GM19351 (cell line): ENCODE results near the gene SCIN.
"Not testable (repeated sequence)": the region's sequence is repeated elsewhere in the genome, so short reads cannot be mapped to it uniquely, and the experiment has no call there.

Experiments
- ATAC-seq: cut with Tn5 transposase; IDR thresholded peaks from one replicate; pipeline ENCODE4 v1.9.1; 2021; ENCODE audit warnings: mild to moderate bottlenecking, moderate library complexity; ENCODE audit not compliant: unreplicated experiment

The SCIN gene

DNA sequence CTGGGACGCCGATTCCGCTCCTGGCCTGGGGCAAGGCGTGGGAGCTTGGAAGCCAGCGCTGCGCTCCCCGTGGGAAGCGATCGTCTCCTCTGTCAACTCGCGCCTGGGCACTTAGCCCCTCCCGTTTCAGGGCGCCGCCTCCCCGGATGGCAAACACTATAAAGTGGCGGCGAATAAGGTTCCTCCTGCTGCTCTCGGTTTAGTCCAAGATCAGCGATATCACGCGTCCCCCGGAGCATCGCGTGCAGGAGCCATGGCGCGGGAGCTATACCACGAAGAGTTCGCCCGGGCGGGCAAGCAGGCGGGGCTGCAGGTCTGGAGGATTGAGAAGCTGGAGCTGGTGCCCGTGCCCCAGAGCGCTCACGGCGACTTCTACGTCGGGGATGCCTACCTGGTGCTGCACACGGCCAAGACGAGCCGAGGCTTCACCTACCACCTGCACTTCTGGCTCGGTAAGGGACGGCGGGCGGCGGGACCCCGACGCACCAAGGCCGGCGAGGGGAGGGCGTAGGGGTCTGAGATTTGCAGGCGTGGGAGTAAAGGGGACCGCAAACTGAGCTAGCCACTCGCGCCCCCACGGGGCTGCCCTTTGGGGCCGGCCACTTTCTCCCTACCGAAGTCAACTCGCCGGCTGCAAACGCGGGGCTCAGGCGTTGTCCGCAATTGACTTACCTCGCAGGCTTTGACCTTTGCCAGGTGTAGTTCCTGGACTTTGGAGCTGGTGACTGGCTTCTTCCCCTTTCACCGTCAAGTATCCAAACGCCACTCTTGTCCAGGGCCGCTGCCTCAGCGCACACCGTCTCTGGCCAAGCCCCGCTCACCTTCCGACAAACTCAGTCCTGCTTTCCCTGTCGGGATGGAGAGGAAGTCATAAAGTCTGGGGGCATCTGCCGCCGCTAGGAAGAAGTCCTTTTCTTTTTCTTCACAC is at the start of gene SCIN:
Gene SCIN (plus strand): TSS at position 187 of the 928 bp plus-strand sequence. CDS start 67 bp downstream, at position 254.
- no peak for ATAC-seq

DNA sequence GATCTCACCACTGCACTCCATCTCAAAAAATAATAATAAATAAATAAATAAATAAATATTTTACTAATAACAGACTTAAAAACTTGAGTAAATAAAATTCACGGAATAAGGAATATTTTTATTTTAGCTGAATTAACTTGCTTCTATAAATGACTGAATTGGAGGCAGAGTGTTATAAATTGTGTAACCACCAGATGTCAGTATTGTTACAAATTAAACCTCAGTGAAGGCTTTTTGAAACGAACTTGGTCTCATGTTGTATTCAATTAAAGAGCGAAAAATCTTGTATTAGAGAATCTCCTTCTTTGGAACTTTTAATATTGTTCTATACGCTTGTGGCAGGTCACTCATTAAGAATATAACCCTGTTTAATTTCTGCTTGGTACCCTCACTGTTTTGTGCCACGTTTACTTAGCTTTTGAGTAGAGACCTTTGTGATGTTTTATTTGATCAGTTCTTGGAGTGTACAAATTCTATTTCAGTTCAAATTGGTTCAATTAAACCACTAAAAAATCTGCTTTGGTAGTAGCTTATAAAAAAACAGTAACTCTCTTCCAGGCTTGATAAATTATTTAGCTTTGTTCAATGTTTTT is 45.6 kb upstream of the SCIN start:
- ATAC-seq, result peak; percentile 86

DNA sequence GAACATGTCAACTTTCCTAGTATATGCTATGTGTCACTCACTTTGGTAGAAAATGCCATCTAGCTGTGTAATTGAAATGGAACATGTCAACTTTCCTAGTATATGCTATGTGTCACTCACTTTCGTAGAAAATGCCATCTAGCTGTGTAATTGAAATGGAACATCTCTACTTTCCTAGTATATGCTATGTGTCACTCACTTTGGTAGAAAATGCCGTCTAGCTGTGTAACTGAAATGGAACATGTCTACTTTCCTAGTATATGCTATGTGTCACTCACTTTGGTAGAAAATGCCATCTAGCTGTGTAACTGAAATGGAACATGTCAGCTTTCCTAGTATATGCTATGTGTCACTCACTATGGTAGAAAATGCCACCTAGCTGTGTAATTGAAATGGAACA is 43.8 kb upstream of the SCIN start:
- ATAC-seq, result not testable (repeated sequence)

DNA sequence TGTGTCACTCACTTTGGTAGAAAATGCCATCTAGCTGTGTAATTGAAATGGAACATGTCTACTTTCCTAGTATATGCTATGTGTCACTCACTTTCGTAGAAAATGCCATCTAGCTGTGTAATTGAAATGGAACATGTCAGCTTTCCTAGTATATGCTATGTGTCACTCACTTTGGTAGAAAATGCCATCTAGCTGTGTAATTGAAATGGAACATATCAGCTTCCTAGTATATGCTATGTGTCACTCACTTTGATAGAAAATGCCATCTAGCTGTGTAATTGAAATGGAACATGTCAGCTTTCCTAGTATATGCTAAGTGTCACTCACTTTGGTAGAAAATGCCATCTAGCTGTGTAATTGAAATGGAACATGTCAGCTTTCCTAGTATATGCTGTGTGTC is 42.9 kb upstream of the SCIN start:
- ATAC-seq, result not testable (repeated sequence)

DNA sequence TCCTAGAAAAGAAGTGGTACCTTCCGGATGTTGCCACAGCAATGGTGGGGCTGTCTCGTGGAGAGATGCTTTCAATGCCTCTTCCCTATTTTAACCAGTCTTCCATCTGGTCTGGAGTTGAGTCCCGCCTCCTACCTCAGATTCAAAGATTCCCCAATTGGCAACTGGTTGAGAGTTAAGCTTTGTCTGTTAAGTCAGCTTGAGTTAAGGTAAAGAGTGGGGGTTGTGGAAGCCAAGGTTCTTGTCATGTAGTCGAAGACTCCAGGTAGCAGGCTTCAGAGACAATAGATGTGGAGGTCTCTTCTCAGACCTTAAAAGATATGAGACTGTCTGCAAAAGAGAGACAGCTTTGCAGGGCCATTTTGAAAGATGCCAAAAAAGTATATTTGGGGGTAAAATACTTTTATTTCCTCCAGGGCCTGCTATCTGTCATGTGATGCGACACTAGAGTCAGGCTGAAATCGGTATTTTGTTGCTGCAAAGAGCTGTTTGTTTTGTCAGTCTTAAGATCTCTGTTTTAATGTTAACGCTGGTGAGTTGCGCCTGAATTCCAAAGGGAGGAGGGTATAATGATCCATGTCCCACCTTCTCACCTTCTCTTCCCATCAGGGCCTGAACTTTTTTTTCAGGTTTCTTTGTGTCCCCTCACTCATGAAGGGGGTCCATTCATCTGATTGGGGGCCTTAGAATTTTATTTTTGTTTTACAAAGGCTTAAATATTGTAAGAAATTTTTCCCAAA is 40.4 kb upstream of the SCIN start:
- ATAC-seq, result no peak

DNA sequence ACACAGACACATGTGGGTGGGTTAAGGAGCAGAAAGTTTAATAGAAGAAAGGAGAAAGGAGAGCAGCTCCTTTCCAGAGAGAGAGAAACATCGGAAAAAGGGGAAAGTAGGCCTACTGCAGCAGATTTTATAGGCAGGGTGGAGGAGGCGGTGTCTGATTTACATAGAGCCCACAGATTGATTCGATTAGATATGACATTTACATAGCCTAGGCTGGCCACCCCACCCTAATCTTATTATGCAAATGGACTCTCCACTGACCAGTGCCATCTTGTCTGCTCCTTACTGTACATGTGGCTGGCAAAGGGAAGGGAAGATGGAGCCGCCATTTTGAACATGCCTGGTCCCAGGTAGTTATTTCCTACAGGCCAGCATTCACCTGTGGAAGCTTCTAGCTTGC is 38.7 kb upstream of the SCIN start:
- no peak for ATAC-seq

DNA sequence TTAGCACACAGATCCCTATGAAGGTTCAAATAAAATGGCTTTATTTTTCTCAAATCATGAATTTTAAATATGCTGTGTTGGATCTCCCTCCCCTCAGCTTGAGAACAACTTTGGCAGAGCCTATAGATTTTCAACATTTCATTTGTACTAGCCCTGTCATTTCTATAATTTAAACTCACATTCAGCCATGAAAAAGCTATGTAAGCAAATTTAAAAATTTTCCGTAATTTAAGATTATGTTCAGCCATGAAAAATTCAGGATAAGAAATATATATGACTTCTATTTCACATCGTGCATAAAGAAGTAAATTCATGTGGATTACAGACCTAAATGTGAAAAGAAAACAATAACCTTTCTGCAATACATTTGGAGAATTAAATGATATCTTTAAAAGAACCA is 36.5 kb upstream of the SCIN start:
- ATAC-seq, result no peak

DNA sequence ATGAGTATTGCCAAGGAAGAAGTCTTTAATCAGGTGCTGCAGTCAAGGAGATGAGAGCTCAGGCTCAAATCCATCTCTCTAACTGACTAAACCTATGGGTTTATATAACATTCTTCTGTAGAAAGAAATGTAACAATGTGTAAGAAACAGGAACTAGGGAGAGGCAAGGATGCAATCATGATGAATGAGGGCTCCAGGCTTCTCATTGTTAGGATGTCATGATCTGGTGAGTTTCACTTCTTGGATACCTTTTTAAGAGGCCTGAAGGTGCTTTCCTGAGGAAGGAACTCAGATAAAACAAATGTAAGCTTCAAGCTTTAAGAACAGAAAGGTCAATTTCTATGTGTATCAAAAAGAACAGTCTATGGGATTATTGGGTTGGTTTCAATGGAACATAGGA is 30.8 kb upstream of the SCIN start:
- no peak for ATAC-seq

DNA sequence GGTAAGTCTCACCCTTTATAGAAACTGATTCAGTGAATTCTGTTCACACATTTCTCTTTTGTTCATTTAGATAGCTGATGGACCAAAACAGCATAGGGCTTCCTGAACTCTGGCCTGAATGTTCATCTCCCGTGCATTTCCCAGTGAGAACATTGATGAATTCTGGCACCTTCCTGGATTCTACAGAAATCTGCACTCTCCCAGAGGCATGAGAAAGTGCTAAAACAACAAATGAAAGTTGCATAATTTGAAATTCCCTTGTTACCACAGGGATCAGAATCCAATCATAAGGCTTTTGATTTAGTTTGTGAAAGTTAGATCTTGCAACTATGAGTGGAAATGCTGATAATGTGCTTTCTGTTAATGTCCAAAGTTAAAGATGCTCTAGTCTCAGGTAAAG is 29.7 kb upstream of the SCIN start:
- ATAC-seq, result no peak

DNA sequence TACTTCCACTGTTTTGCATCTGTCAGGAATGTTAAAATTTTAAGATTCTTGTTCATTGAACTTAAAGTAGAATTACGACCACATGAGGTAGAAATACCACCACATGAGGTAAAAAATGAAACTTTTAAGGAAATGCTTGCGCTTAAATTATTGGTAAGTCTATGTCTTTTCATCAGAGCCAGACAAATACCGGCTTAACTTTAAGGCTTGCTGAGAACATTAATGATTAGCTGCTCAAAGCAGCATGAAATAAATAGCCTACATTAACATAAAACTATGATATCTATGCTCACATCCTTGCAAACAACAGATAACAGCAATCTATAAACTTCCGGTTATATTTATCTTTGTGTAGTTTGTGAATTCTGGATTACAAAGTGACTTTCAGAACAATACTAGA is 26.9 kb upstream of the SCIN start:
- ATAC-seq, result no peak

DNA sequence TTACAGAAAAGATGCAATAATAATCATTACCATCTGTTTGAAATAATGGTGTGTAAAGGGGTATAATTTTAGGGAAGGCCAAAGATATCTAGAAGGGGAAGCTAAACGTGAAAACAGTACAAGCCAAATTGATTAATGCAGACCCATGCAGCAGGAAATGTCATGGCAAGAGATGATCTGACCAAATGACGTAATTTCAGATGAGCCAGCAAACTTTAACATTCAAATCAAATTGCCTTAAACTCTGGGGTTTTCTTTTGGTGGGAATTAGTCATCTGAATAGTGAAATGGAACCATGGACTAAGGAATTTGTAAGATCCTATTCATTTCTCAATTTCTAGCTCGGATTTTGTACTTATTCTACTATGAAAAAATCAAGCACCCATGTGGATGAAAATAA is 21.4 kb upstream of the SCIN start:
- peak; percentile 65 for ATAC-seq

DNA sequence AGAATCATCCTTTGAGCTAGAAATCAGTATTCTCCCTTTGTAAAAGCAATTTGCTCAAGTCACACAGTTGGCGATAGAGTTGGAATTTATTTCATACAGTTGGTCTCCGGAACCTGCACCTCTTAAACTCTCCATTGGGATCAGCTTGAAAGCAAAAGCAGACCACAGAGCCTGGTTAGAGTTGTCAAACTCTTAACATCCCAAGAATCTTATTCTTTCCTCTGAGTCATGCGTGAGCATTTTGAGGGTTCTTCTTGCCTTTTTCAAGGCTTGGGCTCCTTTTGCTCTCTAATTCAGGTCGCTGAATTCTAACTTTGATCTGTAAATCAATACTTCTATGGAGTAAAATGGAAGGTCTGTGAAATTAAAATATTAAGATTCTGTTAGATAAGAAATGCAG is 19.6 kb upstream of the SCIN start:
- no peak for ATAC-seq

DNA sequence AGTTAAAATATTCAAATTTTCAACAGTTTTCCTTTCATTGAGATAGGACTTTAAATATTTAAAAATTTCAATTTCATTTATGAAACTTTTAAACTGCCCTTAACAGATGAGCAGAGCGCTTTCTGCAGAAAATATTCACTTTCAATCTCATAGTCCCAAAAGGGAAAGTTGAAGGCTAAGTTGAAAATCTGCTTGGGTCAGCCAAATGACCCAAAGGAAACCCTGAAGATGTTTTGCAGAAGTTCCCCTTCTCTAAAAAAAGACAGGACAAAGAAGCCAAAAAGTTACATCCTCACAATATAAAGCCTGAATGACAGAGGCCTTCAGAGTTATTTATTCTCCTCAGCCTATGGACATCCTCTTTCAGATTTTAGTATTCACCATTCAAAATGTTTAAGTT is 17.6 kb upstream of the SCIN start:
- no peak for ATAC-seq

DNA sequence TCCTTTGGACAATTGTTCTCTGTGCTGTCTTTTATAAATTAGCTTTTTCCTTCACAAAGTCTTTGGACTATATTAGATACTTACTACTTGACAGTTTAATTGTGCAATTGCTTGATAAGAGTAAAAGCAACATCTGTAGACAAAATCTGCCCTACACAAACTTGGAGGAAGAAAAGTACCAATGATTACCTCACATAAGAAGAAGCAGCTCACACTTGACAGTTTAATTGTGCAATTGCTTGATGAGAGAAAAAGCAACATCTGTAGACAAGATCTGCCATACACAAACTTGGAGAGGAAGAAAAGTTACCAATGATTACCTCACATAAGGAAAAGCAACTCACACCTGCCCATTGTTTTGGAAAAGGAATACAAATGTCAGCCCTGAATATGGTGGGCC is 17.1 kb upstream of the SCIN start:
- no peak for ATAC-seq

DNA sequence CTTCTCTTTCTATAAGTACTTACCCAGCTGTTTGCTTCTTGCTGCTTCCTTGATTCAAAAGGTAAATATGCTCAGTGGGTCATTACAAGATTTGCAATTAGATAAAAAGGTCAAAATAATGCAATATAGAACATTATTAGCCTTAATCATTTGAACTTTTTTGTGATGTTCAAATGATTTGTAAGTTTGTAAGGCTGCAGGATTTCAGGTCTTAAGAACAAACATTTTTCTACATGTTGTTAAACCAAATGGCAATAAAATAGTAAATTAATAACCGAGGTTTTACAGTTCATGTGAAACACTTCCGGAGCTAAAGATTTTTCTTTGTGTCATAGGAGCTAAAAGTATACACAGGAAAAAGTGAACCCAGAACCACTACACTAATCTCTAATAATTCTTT is 16.2 kb upstream of the SCIN start:
- no peak for ATAC-seq

DNA sequence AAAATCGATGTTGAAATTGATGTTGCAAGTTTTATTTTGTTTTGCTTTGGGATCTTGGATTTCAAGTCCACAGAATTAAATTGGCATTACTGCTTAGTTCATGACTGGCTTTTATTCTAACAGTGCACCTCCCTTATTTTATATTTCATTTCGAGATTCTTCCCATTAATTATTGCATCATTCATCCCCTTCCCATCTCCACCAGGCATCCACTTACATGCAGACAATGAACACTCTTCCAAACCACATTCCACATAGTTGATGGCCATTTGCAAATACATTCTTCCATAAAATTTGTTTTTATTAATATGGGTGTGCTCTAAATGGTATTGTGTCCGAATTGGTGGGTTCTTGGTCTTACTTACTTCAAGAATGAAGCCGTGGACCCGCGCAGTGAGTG is 15.6 kb upstream of the SCIN start:
- ATAC-seq, result no peak

DNA sequence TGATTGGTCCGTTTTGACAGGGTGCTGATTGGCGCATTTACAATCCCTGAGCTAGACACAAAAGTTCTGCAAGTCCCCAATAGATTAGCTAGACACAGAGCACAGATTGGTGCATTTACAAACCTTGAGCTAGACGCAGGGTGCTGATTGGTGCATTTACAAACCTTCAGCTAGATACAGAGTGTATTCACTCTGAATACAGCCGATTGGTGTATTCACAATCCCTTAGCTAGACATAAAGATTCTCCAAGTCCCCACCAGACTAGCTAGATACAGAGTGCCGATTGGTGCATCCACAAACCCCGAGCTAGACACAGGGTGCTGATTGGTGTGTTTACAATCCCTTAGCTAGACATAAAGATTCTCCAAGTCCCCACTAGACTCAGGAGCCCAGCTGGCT is 14.8 kb upstream of the SCIN start:
- ATAC-seq, result not testable (repeated sequence)

DNA sequence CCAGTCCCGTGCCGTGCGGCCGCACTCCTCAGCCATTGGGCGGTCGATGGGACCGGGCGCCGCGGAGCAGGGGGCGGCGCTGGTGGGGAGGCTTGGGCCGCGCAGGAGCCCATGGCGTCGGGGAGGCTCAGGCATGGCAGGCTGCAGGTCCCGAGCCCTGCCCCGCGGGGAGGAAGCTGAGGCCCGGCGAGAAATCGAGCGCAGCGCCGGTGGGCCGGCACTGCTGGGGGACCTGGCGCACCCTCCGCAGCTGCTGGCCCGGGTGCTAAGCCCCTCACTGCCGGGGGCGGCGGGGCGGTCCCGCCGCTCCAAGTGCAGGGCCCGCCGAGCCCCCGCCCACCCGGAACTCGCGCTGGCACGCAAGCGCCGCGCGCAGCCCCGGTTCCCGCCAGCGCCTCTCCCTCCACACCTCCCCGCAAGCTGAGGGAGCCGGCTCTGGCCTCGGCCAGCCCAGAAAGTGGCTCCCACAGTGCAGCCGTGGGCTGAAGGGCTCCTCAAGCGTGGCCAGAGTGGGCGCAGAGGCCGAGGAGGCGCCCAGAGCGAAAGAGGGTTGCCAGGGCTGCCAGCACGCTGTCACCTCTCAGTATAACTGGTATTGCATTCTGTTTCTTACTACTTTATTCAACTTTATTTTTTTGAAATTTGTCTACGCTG is 14.3 kb upstream of the SCIN start:
- not testable (repeated sequence) for ATAC-seq

DNA sequence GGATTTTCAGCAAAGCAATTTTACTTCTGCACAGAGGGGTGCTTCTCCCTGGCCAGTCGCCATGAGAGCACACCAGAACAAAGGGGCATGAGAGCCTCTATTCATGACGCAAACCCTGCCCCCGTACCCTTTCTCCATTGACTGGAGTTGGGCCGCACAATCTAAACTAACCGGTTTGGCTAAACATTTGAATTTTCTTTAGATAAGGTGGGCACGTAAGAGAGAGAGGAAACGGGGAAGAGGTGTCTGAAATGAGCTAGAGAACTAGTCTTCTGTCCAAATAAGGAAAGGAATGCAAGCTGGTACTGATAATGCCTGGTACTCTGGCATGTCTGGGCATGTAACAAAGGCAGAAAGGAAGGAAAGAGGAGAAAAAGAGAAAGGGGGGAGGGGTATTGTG is 13.2 kb upstream of the SCIN start:
- ATAC-seq, result no peak

DNA sequence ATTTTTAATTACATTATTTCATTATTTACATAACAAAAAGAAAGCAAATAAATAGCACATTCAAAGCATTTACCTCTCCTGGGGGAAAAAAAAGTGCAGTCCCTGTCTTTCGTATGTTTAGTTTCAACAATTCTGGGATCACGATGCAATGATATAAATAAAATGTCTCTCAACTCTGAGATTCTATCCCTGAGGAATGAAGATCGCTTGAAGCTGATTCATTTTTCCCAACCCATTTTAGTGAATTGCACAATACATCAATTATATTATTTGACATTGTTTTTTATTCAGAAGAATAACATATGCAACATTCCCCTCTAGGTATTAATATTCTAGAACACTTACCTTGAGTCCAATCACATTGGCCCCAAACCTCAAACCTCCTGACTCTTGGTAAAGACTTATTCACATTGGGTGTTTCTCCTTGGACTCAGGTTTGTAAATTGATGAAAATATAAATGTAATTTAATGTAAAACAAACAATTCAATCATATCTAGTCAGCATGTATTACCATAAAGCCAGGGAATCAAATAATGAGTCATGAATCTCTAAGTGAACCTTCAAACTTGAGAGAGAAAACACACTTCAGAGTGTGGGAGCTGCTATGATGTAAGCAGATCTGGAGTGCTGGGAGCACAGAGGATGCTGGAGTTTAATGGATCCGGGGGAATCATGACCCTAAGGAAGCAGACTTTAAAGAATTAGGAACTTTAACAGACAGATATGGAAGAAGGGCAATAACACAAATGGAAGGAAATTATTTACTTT is 5.3 kb upstream of the SCIN start:
- no peak for ATAC-seq

DNA sequence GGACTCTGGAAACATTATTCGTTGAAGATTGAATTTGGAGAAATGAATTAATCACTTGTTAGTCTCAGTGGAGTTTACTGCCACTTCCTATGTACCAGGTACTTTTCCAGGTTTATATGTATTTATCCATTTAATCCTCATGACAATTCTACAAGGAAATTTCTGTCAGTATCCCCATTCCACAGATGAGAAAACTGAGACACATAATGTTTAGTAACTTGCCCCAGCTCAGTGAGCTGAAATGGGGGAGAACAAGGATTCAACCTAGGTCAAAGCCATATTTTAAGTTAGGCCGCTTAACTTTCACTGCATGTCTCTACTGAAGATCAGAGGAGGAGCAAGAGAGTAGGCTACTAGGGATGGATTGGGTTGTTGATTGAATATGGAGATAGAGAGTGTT is 4.6 kb upstream of the SCIN start:
- ATAC-seq, result no peak
